GM23248 (cell line): Measurements from ENCODE around the gene UMODL1. TPM values are rescaled to one million over a fixed set of nuclear protein-coding genes. Genes with fewer than 3 reads are reported as not detected.
A peak's percentile ranks its signal among the peaks of the same experiment; 100 is the strongest.

Source experiments
- DNase-seq: peaks from one replicate; pipeline ENCODE4 v3.0.0-alpha.2; 2015
- H2AFZ ChIP-seq: fragments of 200-600 bp; sonication (generic); 2 replicates; pipeline ENCODE4 v1.6.1; 2016; ENCODE audit warnings: antibody characterized with exemption
- H3F3A ChIP-seq: fragments of 200-600 bp; sonication (generic); 2 replicates; pipeline ENCODE4 v1.6.1; 2016; ENCODE audit warnings: mild to moderate bottlenecking, antibody characterized with exemption, mixed run types; ENCODE audit not compliant: insufficient read depth
- H3K27ac ChIP-seq: fragments of 200-600 bp; sonication (generic); 2 replicates; pipeline ENCODE4 v1.5.1; 2016; ENCODE audit warnings: mild to moderate bottlenecking
- H3K27me3 ChIP-seq: fragments of 200-600 bp; sonication (generic); replicated peaks from 2 replicates; pipeline ENCODE4 v1.6.1; 2016; ENCODE audit warnings: mild to moderate bottlenecking; ENCODE audit not compliant: insufficient read depth
- H3K36me3 ChIP-seq: fragments of 200-600 bp; sonication (generic); 2 replicates; pipeline ENCODE4 v1.6.1; 2016; ENCODE audit warnings: low read depth, mild to moderate bottlenecking
- H3K4me1 ChIP-seq: fragments of 200-600 bp; sonication (generic); 2 replicates; pipeline ENCODE4 v1.6.1; 2016; ENCODE audit warnings: mild to moderate bottlenecking; ENCODE audit not compliant: insufficient read depth
- H3K4me2 ChIP-seq: fragments of 200-600 bp; sonication (generic); one replicate; pipeline ENCODE4 v1.6.1; 2016; ENCODE audit warnings: mild to moderate bottlenecking; ENCODE audit not compliant: unreplicated experiment
- H3K4me3 ChIP-seq: fragments of 200-600 bp; sonication (generic); 2 replicates; pipeline ENCODE4 v1.5.1; 2016; ENCODE audit warnings: mild to moderate bottlenecking
- H3K79me2 ChIP-seq: fragments of 200-600 bp; sonication (generic); 2 replicates; pipeline ENCODE4 v1.6.1; 2016; ENCODE audit warnings: mild to moderate bottlenecking; ENCODE audit not compliant: insufficient read depth
- H3K9ac ChIP-seq: fragments of 200-600 bp; sonication (generic); 2 replicates; pipeline ENCODE4 v1.6.1; 2016; ENCODE audit warnings: mild to moderate bottlenecking
- H3K9me2 ChIP-seq: fragments of 200-600 bp; sonication (generic); 2 replicates; pipeline ENCODE4 v1.6.1; 2016; ENCODE audit warnings: mixed run types, mild to moderate bottlenecking, moderate library complexity; ENCODE audit not compliant: insufficient read depth
- H3K9me3 ChIP-seq: fragments of 200-600 bp; sonication (generic); one replicate; pipeline ENCODE4 v1.6.1; 2017; ENCODE audit warnings: low read depth
- H4K20me1 ChIP-seq: fragments of 200-600 bp; sonication (generic); 2 replicates; pipeline ENCODE4 v1.6.0; 2016; ENCODE audit not compliant: insufficient read depth
- EZH2 ChIP-seq: fragments of 200-600 bp; sonication (generic); IDR thresholded peaks from 2 replicates; pipeline ENCODE4 v1.6.1; 2018; ENCODE audit warnings: antibody characterized with exemption, mild to moderate bottlenecking; ENCODE audit not compliant: insufficient read depth, poor library complexity, severe bottlenecking
- EZH2phosphoT487 ChIP-seq: fragments of 200-600 bp; sonication (generic); IDR thresholded peaks from 2 replicates; pipeline ENCODE4 v1.6.1; 2018; ENCODE audit warnings: antibody characterized with exemption, moderate library complexity, mild to moderate bottlenecking, low read depth; ENCODE audit not compliant: insufficient read depth
- WGBS, 2 experiments: methylation state at CpG; one replicate each; pipeline ENCODE4 v1.1.6; 2015 to 2017; ENCODE audit warnings: low lambda C conversion rate in 2 of 2, low coverage in 1 of 2; ENCODE audit errors: missing lambda C conversion rate in 2 of 2; 5-methylcytosine and 5-hydroxymethylcytosine counted together
- in situ Hi-C: fragments of 300-500 bp; cut with MboI; formaldehyde crosslinking; loops from 2 replicates; pipeline ENCODE4 v1.15.0; 2020
- polyA plus RNA-seq: library from polyadenylated mRNA; unstranded; fragments of >200 nt; fragmentation: Nextera tagmentation; extraction: Ambion mirVana; gene quantifications from 2 replicates; pipeline ENCODE4 v1.2.1, GENCODE V29; 2016
- total RNA-seq: library from RNA; depleted of rRNA; stranded (reverse); fragments of >200 nt; shearing (Covaris generic); gene quantifications from 2 replicates; pipeline ENCODE4 v1.2.3, GENCODE V29; 2014

UMODL1 gene
- total and polyA plus RNA-seq, 2 experiments from 2014 or later: not detected

- DNase-seq: peak; percentile 16
- WGBS, 2 experiments: 30 to 31% methylated on average over 5 of the region's 5 CpGs
- TF ChIP-seq EZH2 (no peak), EZH2phosphoT487 (no peak)
- no peaks in the 10 kb centered on the region for H3K36me3 ChIP-seq
- H4K20me1 ChIP-seq: no peaks in the 10 kb centered on the region
- H2AFZ ChIP-seq: no peak overlapping the region
- H3K9ac ChIP-seq: no peak overlapping the region
- H3K4me2 ChIP-seq: no peak overlapping the region
- H3K9me2 ChIP-seq: no peaks in the 10 kb centered on the region
- H3K4me3 ChIP-seq: no peak overlapping the region
- in situ Hi-C loops: loop anchor here (25.0 kb wide), 1 partner anchor 165 kb away; no protein-coding TSS in a partner anchor
- peaks cover 10% of the 10 kb centered on the region for H3F3A ChIP-seq
- H3K27me3 ChIP-seq: no peaks in the 10 kb centered on the region
- H3K27ac ChIP-seq: no peak overlapping the region
- peaks cover 9% of the 10 kb centered on the region for H3K4me1 ChIP-seq
- no peaks in the 10 kb centered on the region for H3K9me3 ChIP-seq
- H3K79me2 ChIP-seq: no peaks in the 10 kb centered on the region
These were observed 31.4 kb downstream of the UMODL1 start for GRCh38 chr21:42102526-42102925.

DNA sequence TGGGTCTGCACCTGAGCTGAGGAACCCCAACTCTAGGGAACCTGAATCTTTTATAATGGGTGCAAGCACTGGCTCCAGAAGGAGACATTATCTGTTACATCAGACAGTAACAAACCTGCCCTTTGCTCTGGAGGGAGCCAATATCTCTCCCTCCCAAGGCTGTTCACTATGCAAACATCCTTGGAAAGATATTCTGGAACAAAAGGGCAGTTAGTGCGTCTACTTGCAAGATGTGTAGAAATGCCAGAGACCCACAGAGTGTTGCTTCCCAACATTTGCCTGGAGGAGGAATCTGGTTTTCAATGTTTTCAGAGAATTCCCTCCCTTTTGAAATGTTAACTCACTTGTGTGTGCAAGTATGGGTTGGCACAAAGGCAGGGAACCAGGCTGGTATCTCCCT, 31.9 kb downstream of the UMODL1 start:
- H3K9me3 ChIP-seq: no peaks in the 10 kb centered on the region
- in situ Hi-C loops: loop anchor here (25.0 kb wide), 1 partner anchor 166 kb away; no protein-coding TSS in a partner anchor
- DNase-seq: no peak
- no peaks in the 10 kb centered on the region for H3K9me2 ChIP-seq
- H4K20me1 ChIP-seq: no peaks in the 10 kb centered on the region
- no peak overlapping the region for H3K9ac ChIP-seq
- H3K4me2 ChIP-seq: no peak overlapping the region
- no peaks in the 10 kb centered on the region for H3K79me2 ChIP-seq
- H2AFZ ChIP-seq: no peak overlapping the region
- TF ChIP-seq EZH2: no peak
- TF ChIP-seq EZH2phosphoT487: no peak
- H3K36me3 ChIP-seq: no peaks in the 10 kb centered on the region
- no peak overlapping the region for H3K27ac ChIP-seq
- peaks cover 7% of the 10 kb centered on the region for H3K4me1 ChIP-seq
- 24 to 26% methylated on average over 1 of the region's 1 CpG for whole genome bisulfite sequencing, 2 experiments
- H3F3A ChIP-seq: peaks cover 7% of the 10 kb centered on the region
- no peak overlapping the region for H3K4me3 ChIP-seq
- H3K27me3 ChIP-seq: no peaks in the 10 kb centered on the region

DNA sequence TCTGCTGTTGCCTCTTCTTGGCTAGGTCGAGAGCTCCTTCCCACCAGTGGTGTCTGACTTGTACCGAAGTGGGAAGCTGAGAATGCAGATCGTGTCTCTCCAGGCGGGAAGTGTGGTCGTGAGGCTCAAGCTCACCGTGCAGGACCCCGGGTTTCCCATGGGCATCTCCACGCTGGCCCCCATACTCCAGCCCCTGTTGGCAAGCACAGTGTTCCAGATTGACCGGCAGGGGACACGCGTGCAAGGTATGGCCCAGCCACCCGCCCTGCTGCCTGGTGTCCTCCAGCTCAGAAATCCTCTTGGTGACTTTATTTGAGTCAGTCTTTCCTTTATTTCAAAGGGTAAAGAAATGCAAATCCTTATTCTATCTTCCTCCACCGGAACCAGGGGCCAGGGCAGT, 32.7 kb downstream of the UMODL1 start:
- no peaks in the 10 kb centered on the region for H3F3A ChIP-seq
- H3K27ac ChIP-seq: no peak overlapping the region
- no peaks in the 10 kb centered on the region for H3K27me3 ChIP-seq
- WGBS, 2 experiments: 90 to 91% methylated on average over 12 to 13 of the region's 13 CpGs
- no peak overlapping the region for H3K4me3 ChIP-seq
- no peaks in the 10 kb centered on the region for H4K20me1 ChIP-seq
- H3K9ac ChIP-seq: no peak overlapping the region
- no peaks in the 10 kb centered on the region for H3K9me3 ChIP-seq
- no peak overlapping the region for H3K4me2 ChIP-seq
- in situ Hi-C loops: loop anchor here (25.0 kb wide), 1 partner anchor 167 kb away; no protein-coding TSS in a partner anchor
- H2AFZ ChIP-seq: no peak overlapping the region
- H3K36me3 ChIP-seq: no peaks in the 10 kb centered on the region
- no peaks in the 10 kb centered on the region for H3K4me1 ChIP-seq
- H3K79me2 ChIP-seq: no peaks in the 10 kb centered on the region
- TF ChIP-seq EZH2 (no peak), EZH2phosphoT487 (no peak)
- no peak for DNase-seq
- H3K9me2 ChIP-seq: no peaks in the 10 kb centered on the region

- H3K4me3 ChIP-seq: no peak overlapping the region
- H3K4me1 ChIP-seq: no peaks in the 10 kb centered on the region
- 88 to 89% methylated on average over 25 to 26 of the region's 26 CpGs for WGBS, 2 experiments
- no peak overlapping the region for H2AFZ ChIP-seq
- H3K4me2 ChIP-seq: no peak overlapping the region
- no peaks in the 10 kb centered on the region for H3K9me2 ChIP-seq
- H3K36me3 ChIP-seq: no peaks in the 10 kb centered on the region
- no peaks in the 10 kb centered on the region for H4K20me1 ChIP-seq
- H3K9ac ChIP-seq: no peak overlapping the region
- H3K9me3 ChIP-seq: no peaks in the 10 kb centered on the region
- in situ Hi-C loops: loop anchor here (25.0 kb wide), 1 partner anchor 168 kb away; no protein-coding TSS in a partner anchor
- no peaks in the 10 kb centered on the region for H3K27me3 ChIP-seq
- H3K27ac ChIP-seq: no peak overlapping the region
- H3F3A ChIP-seq: no peaks in the 10 kb centered on the region
- no peak for DNase-seq
- H3K79me2 ChIP-seq: no peaks in the 10 kb centered on the region
- TF ChIP-seq EZH2 (no peak), EZH2phosphoT487 (no peak)
These were observed 34.6 kb downstream of the UMODL1 start for GRCh38 chr21:42105476-42106315.
